Thoracic aorta (tissue), 2 donors: Measurements from ENCODE around the gene SPATA25. TPM values are rescaled to one million over a fixed set of nuclear protein-coding genes. Genes with fewer than 3 reads are reported as not detected.

ENCODE experiments used
- ATAC-seq: fragments of 150-250 bp; one replicate; pipeline ENCODE4 v1.8.0; 2017; ENCODE audit warnings: low read depth; ENCODE audit not compliant: insufficient number of reproducible peaks, low FRiP score
- DNase-seq: peaks from one replicate; pipeline ENCODE4 v3.0.0-alpha.2; 2020; ENCODE audit warnings: low spot score
- H3K27ac ChIP-seq, 2 donors: fragments of 200-600 bp; sonication (generic); 1 replicate in 1 of 2; 2 replicates in 1 of 2; pipeline ENCODE4 v1.5.1; 2016; ENCODE audit warnings: mild to moderate bottlenecking in 2 of 2, moderate library complexity in 2 of 2
- H3K27me3 ChIP-seq: fragments of 200-600 bp; sonication (generic); replicated peaks from 2 replicates; pipeline ENCODE4 v1.6.0; 2016; ENCODE audit warnings: mild to moderate bottlenecking; ENCODE audit not compliant: insufficient read depth
- H3K36me3 ChIP-seq: fragments of 200-600 bp; sonication (generic); one replicate; pipeline ENCODE4 v1.5.1; 2016
- H3K4me1 ChIP-seq, 2 donors: fragments of 200-600 bp; sonication (generic); 1 replicate in 1 of 2; 2 replicates in 1 of 2; pipeline versions ENCODE4 v1.5.1 to v1.6.0; 2016; ENCODE audit warnings: low read depth in 2 of 2, mild to moderate bottlenecking in 1 of 2; ENCODE audit not compliant: control insufficient read depth in 1 of 2
- H3K4me3 ChIP-seq: fragments of 200-600 bp; sonication (generic); 2 replicates; pipeline ENCODE4 v1.5.1; 2016; ENCODE audit warnings: mild to moderate bottlenecking
- H3K9me3 ChIP-seq: fragments of 200-600 bp; sonication (generic); 2 replicates; pipeline ENCODE4 v1.5.1; 2016
- total RNA-seq, 2 donors: library from RNA; depleted of rRNA; stranded (reverse); fragments of >200 nt; gene quantifications; one replicate each; pipeline versions ENCODE4 v1.1.0 to v1.2.3, GENCODE V29; 2016
- TF ChIP-seq, protein P1 (sequence below): fragments of 200-600 bp; sonication (generic); IDR thresholded peaks from one replicate; pipeline ENCODE4 v1.5.1; 2019; ENCODE audit warnings: antibody characterized with exemption

The SPATA25 gene
- total RNA-seq, 2 donors from 2014 or later = 16.6 to 16.7 TPM

- TF ChIP-seq, protein P1, sequence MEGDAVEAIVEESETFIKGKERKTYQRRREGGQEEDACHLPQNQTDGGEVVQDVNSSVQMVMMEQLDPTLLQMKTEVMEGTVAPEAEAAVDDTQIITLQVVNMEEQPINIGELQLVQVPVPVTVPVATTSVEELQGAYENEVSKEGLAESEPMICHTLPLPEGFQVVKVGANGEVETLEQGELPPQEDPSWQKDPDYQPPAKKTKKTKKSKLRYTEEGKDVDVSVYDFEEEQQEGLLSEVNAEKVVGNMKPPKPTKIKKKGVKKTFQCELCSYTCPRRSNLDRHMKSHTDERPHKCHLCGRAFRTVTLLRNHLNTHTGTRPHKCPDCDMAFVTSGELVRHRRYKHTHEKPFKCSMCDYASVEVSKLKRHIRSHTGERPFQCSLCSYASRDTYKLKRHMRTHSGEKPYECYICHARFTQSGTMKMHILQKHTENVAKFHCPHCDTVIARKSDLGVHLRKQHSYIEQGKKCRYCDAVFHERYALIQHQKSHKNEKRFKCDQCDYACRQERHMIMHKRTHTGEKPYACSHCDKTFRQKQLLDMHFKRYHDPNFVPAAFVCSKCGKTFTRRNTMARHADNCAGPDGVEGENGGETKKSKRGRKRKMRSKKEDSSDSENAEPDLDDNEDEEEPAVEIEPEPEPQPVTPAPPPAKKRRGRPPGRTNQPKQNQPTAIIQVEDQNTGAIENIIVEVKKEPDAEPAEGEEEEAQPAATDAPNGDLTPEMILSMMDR = no peak
- H3K27me3 ChIP-seq = no peaks in the 10 kb centered on the region
- H3K9me3 ChIP-seq = no peaks in the 10 kb centered on the region
- no peak overlapping the region for H3K27ac ChIP-seq
- ATAC-seq (no peak), DNase-seq (no peak)
- peaks cover 21% of the 10 kb centered on the region for H3K36me3 ChIP-seq
- H3K4me3 ChIP-seq = no peak overlapping the region
- H3K4me1 ChIP-seq = peaks cover 15 to 25% of the 10 kb centered on the region in 2 donors
Observed at GRCh38 chr20:45850926-45851325, 36.5 kb downstream of the SPATA25 start.

GRCh38 chr20:45850238-45850637 lies 37.2 kb downstream of the SPATA25 start:
- no peak overlapping the region for H3K4me3 ChIP-seq
- H3K27ac ChIP-seq = no peak overlapping the region
- no peaks in the 10 kb centered on the region for H3K9me3 ChIP-seq
- DNase-seq (no peak), ATAC-seq (no peak)
- TF ChIP-seq, protein P1 = no peak
- H3K4me1 ChIP-seq = peaks cover 8 to 18% of the 10 kb centered on the region in 2 donors
- H3K36me3 ChIP-seq = peaks cover 21% of the 10 kb centered on the region
- no peaks in the 10 kb centered on the region for H3K27me3 ChIP-seq

DNA sequence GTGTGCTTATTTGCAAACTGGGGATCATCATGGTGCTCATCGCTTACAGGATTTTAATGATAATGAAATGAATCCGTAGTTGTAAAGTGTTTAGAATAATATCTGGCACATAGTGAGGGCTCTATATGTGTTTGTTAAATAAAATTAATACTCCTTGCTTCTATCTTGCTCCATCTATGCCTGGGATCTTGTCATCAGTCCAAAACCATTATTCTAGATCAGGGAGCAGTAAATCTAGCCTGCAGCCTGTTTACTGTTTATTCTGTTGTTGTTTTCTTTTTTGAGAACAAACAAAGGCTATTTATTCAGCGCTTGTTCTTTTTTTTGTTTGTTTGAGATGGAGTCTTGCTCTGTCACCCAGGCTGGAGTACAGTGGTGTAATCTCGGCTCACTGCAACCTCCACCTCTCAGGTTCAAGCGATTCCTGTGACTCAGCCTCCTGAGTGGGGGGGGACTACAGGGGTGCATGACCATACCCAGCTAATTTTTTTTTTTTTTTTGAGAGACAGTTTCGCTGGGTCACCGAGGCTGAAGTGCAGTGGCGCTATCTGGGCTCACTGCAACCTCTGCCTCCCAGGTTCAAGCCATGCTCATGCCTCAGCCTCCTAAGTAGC lies 38.3 kb downstream of the SPATA25 start:
- H3K4me3 ChIP-seq = no peak overlapping the region
- no peak for ATAC-seq
- TF ChIP-seq, protein P1 = no peak
- peaks cover 25% of the 10 kb centered on the region for H3K36me3 ChIP-seq
- no peaks in the 10 kb centered on the region for H3K27me3 ChIP-seq
- H3K4me1 ChIP-seq = peaks cover 0 to 8% of the 10 kb centered on the region in 2 donors
- no peak for DNase-seq
- no peak overlapping the region for H3K27ac ChIP-seq
- no peaks in the 10 kb centered on the region for H3K9me3 ChIP-seq

DNA sequence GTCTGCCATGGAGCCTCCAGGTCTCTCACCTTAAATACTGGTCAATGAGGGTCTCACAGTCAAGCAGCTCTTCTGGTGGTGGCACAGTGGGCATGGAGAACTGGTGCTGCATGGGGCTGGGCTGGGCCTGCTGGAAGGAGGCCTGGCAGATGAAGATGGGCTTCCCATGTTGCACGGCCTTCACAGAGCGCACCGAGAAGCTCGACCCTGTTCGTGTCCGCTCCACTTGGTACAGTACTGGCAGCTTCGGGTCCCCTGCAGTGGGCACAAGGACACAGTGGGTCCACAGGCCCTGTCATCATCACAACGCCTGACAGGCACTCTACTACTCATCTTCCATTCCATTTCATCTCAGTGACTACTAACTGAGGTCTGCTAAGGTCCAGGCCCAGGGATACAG lies 39.0 kb downstream of the SPATA25 start:
- Histone ChIP-seq H3K36me3 (peaks cover 27% of the 10 kb centered on the region), H3K4me1 (peaks cover 0 to 3% of the 10 kb centered on the region in 2 donors), H3K4me3 (no peak overlapping the region), H3K9me3 (no peaks in the 10 kb centered on the region), H3K27ac (peak overlapping the region in 1 of 2 donors; percentile 8), H3K27me3 (no peaks in the 10 kb centered on the region)
- DNase-seq = no peak
- TF ChIP-seq, protein P1 = no peak
- ATAC-seq = no peak

DNA sequence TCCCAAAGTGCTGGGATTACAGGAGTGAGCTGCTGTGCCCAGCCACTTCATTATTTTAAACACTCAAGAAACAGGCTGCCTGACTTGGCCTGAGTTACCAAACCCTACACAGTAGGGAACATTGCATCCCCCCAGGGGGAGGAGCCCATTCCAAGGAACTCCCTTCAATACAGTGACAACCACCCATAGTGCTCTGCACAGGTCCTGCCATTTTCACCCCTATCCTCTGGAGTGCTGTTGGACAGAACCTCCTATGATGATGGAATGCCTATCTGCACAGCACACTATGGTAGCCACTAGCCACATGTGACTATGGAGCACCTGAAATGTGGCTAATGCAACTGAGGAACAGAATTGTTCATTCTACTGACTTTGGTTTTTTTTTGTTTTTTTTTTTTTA lies 42.0 kb downstream of the SPATA25 start:
- TF ChIP-seq, protein P1 = no peak
- H3K27me3 ChIP-seq = no peaks in the 10 kb centered on the region
- ATAC-seq (no peak), DNase-seq (no peak)
- no peaks in the 10 kb centered on the region for H3K9me3 ChIP-seq
- peaks cover 0 to 19% of the 10 kb centered on the region in 2 donors for H3K4me1 ChIP-seq
- no peak overlapping the region for H3K4me3 ChIP-seq
- H3K27ac ChIP-seq = no peak overlapping the region
- peaks cover 45% of the 10 kb centered on the region for H3K36me3 ChIP-seq
